CD4-positive, alpha-beta T cell treated with Interferon alpha-2 for 1 hour (primary cell): ENCODE data around the gene SHB.
A peak's percentile ranks its signal among the peaks of the same experiment; 100 is the strongest.

Experiments
- DNase-seq, 2 donors: peaks; one replicate each; pipeline ENCODE4 v3.0.0-alpha.2; 2020 to 2022

The SHB gene

DNA sequence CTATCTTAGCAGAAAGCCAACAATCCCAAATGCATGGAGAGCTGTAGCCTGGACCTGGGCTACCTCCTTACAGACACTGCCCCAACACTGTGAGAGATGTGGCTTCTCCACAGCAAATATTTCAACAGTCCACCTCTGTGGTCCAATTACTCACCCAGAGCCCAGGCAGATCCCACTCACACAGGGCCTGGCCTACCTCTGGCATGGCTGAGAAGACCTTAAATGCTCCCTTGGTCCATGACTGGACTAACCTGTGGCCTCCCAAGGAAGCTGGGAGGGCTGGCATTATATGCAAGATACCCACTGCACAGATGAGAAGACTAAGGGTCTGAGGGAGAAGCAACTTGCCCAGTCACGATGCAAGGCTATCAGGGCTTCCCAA, 142.3 kb downstream of the SHB start:
- DNase-seq: no peak

DNA sequence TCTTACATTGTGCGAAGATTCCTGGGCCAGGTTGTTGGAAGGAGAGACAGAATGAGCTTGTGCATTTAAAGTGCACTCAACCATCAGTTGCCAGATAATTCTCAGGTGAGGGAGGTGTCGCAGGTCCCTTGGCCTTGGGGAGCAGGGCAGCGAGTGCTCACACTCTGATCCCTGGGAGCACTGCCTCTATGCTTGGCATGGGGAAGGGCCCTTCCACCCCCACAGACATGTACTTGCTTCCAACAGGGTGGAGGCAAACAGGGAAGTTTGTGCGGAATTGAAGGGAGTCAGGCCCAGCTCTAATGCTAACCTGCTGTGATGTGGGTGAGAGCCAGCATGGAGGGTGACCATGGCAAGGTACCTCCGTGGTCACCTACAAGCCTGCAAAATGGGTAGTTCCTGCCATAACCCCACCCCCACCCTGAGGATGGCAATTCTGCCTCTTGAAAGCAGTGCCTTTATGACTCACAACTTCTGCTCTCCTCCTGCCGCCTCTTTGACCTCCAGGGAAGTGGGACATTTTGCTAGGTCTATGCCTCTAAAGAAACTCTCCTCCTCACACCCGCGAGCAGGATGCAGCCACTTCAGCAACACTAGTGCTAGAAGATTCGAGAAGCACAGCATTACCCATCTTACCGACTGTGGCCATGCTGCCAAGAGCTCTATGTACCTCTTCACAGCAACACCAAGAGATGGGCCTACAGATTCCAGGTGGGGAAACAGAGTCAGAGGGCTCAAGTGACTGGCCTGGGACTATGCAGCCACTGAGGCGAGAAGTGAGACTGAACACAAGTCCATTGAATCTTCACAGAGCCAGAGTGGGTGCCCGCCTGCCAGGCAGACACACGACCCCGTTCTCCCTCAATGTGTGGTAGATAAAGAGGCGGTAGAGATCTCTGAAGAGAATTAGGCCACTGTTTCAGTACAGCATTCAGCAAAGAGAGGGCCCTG, 143.0 kb downstream of the SHB start:
- DNase-seq: no peak

DNA sequence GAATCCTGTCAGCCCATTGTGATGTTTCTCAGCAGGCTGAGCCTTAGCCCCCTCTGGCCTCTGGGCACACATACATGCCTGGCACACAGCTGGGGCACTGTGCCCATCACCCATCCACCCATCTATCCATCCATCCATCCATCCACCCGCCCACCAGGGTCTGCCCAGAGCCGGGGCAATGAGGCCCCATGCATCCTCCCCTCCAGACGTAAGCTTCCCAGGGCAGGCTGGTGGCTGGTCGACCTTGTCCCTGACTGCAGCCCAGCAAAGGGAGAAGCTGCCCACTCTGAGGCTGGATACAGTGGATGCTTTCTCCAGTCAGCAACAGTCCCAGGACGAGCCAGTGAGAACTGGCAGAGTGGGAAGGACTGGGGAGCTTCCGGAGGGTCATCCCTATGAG, 144.0 kb downstream of the SHB start:
- DNase-seq: no peak

DNA sequence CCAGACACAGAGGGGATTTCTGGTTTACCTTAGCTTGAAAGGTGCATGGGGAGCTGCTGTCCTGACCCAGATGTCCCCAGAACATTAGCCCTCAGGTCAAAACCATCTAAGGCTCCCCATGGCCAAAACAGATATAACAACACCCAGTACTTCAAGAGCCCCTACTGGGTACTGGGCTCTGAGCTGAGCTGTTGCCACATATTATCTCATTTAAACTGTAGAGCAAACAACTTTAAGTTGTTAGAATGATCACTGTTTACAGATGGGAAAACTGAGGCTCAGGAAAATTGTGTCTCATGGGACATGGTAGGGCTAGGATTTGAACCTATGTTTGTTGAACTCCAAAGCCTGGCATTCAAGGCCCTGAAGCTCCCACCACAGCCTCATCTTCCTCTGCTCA, 144.5 kb downstream of the SHB start:
- no peak for DNase-seq

DNA sequence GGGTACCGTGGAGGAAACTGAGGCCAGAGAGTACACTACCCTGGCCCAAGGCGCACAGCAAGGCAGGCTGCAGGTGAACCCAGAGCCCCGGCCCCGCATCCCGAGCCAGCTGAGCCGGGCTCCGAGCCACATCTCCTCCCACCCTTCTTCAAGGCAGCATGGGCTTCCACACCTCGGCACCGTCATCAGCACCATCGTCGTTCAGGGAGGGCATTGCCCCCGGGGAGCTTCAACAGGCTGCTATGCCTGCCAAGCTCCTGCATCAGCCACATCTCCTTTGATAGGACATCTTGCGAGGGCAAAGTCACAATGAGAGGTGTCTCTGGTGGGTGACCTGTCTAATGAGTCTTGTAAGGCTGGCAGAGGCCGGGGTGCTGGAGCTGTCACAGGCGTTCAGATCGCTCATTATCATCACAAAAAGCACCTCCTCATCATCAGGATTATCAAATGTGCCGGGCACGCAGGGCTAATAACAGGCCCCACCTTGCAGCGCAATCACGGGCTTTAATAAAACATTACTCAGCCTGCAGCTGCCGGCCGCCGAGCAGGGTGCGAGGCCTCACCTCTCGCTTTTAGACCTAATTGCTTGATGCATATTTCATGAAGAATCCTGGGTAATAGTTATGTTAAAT, 145.1 kb downstream of the SHB start:
- no peak for DNase-seq

DNA sequence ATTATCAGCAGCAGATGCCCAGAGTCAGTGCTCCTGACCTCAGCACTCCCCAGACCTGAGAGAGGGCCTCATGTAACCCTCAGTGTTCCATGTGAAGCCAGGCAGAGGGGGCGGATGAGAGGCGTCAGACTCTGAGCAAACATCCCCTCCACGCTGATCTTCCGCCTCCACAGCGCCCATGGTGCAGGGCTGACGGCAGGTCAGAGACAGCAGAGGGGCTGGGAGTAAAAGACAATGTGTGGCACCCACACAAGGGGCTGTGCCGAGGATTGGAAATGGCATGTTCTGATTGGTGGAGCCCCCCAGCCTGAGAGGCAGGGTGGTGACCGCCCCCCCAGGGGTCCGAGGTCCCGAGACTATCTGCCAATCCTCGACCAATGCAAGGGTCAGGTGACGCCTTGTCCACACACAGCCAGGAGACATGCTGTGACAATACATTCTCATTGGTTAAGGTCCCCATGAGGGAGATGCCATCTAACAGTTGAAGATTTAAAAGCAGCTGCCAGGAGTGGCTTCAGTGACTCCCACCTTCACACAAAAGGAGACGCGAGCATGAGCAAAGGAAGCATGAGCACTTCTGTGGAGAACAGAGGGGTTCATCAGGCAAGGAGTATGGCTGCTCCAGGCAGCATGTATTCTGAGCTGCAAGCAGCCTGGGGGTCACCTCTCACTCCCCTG, 145.8 kb downstream of the SHB start:
- DNase-seq: no peak

DNA sequence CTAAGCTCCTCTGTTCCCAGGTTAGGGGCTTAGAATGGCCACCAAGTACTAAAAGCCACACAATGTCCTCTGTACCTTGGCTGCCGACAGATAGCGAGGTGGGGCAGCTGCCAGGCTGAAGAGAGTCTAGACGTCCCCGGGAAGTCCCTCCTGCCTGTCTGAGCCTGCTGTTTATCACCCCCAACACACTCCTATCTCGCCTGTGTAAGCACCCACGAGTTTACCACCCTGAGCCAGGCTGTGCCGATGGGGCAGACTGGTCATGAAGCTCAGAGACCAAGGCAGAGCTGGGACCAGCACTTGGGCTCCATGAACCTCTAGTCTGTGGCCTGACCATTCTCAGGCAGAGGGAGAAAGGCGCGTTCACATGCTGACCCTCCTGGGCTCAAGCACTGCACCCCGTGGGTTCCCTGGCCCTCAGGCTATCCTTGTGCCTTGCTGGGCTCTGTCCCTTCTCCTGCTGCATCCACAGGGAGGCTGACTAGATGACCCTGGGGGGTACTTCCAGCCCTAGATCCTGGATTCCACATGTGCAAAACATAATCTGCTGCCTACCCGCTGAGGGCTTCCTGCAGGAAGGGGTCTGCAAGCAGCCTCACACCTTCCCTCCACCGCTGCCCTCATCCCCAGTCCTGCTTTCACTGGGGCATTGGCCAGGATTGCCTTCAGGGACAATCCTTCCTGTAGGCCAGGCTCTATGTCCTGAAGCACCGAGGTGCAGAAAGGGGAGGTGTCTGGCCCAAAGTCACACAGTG, 146.5 kb downstream of the SHB start:
- DNase-seq: no peak

DNA sequence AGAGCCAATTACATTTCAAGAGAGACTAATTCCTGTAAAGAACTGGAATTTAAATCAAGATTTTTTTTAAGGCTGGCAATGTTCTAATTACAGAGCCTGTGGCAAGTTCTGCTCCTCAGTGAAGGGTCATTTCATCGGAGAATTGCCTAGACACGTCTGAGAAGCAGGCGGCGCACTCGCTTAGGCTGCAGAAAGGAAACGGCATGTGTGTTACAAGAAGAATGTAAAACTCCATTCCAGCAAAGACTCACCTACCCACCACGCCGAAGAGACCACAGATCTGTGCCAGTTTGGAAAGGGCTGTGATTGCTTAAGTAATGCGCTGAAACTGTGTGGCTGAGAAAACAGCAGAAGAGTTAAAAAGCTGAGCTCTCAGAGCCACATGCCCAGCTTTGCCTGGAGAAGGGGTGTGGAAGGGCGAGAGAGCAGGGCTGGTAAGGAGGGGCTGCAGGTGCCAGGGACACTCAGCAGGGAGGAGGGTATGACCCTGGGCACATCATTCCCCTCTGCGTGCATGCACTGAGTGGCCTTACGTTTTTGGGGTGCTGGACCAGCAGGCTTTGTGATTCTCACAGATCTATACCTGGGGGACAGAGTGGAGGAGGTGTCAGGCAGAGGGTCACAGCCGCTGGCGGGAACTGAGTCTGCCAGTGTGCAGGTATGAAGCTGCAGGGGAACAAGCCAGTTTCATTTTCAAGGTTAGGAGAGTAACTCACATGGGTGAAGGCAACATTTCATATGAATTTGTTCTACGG, 147.3 kb downstream of the SHB start:
- DNase-seq: no peak

DNA sequence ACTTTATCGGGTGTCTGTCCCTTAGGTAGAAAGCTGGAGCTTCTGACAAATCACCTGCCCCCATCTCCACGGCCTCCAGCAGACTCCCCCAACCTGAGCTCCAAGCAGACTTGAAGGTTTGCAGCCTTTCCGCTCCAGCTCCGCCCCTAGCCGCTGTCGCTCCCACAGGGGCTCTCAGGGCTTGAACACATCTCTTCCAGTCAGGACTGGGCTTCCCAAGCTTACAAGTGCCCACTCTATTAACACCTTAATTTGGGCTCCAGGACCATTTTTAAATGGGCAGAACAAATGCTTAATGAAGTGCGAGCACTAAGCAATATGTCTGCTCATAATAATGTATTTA, 147.9 kb downstream of the SHB start:
- no peak for DNase-seq

DNA sequence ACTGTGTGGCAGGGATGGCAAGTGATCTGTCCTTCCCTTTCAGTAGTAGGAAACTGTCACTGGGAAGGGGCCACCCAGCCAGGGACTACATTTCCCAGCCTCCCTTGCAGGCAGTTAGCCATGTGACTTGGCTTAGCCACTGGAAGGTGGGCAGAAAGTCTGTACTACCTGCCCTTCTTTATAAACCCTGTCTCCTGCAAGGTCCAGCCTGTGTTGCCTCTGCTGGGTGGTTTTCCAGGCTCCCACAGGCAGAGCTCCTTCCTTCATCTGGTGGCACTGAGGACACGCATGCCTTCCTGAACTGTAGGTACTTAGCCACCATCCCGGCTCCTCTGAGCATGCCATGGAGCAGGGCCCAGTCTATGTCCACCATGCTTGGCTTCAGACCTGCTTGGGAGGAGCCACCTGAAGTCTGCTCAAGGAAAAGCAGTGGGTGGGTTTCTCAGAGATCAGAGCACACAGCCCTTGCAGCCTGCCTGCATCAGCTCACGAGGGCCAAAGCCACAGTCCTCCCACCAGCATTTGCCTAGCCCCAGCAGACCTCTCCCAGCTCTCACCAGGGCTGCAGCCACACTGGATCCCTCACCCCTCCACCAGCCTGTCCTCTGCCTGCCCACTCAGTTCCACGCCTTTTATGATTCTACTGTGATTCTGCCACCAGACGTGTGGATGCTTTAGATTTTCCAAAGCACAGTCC, 148.4 kb downstream of the SHB start:
- peak in 1 of 2 donors; percentile 7 for DNase-seq

DNA sequence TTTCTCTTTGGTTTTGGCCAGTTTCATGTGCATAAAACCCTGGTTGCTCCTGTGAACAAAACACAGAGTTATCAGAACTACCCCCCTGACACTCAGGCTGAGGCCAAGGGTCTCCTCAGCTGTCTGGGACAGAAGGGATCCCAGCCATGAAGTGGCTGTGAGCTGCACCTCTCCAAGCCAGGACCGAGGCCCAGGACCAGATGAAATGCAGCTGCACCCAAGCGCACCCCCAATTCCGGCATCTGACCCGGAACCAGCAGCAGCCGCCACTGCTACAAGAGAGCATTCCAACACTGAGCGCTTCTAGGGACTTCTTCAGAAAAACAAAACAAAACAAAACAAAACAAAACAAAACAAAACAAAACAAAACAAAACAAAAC, 149.1 kb downstream of the SHB start:
- DNase-seq: no peak

DNA sequence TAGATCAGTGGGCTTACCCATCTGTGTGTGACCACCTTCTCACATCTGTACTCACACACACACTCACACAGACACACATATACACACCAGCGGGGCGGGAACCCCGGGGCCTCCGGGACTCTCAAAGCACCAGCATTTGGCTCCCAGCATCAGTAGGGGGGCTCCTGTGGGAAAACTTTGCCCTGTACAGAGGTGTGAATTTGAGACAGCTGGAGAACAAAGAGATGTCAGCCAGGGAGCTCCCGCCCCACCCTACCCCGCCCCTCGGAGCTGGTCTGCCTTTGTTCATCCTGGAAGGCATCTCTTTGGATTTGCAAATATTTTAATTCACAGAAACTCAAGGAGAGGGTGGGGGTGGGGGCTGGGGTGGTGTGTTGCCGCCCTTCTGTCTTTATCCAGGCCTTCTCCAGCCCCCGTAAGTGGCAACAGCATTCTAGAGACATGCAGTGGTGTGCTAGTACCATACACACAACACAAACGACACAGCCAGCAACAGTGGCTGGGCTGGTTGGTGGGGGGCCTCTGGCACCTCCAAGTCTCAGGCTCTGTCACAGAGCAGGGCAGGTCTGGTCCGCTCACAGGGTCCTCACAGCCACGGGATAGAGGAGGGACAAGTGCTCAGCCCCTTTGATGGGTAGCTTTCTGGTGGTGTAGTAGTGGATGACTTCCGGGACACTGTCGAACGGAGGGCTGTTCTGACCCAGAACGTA, 149.6 kb downstream of the SHB start:
- no peak for DNase-seq

DNA sequence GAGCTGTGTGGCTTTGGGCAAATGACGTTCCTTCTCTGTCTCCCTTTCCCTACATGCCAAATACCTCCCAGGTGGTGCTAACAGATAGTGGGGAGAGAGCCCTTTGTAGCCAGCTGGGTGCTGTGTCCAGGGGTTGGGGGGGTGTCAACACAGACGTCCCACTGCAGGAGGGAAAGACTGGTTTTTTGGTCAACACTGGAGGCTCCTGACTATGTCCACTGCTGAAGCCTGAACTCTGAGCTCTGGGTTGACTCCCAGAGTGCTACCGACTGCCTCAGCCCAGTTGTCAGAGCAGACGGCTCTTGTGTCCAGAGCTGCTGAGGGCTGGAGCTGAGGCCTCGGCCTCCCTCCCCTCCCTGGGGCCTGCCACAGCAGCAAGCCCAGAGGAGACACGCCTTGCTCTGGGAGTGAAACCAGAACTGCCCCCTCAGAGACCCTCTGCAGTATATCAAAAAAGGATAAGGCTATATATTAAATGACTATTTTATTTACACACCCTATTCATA, 150.3 kb downstream of the SHB start:
- no peak for DNase-seq

DNA sequence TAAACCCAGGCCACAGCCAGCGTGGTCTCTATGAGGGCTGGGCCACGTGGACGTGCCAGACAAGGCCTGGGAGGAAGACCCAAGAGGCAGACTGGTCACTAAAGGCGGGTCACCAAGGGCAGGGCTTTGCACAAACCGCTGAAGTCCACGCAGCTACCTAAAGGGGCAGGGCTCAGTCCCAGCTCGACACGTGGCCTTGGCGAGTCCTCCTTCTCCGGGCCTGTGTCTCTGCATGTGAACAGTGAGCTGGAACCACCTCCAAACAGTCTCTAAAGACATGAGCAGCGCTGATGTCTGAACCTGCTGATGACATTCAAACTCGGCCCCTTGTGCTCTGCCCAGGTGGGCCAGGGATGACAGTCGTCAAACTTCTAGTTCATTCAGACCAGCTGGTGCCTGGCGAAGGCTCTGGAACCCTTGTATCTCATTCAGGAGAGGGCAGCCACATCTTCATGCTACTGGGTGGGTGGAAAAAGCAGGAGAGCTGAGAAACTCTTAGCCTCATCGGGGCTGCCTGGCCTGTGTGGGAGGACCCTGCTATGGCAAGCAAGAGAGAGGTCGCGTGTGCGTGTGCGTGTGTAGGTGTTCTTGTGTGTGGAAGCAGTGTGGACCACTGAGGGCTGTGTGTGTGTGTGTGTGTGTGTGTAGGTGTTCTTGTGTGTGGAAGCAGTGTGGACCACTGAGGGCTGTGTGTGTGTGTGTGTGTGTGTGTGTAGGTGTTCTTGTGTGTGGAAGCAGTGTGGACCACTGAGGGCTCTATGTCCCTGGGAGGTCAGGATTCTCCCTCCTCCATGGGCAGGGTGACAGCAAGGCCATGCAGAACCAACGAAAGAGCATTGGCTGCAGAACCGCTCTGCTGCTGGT, 151.0 kb downstream of the SHB start:
- no peak for DNase-seq

DNA sequence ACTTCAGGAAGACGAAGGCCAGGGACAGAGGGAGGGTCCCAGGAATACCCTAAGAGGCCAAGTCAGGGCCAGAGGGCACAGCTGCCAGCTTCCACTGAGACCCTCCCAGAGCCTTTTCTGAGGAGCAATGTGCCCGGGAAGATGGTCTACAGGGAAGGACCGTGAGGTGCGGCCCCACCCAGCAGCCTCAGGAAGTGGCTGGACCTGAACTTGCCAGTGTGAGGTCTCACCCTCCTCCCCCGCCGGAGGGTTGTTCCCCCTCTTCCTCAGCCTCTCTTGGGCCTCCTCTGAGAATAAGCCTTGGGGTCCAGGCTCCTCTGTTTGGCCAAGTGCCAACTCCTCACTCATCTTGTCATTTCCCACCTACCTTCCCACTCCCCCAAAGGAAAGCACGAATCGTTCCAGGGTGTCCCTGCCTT, 151.7 kb downstream of the SHB start:
- DNase-seq: no peak

DNA sequence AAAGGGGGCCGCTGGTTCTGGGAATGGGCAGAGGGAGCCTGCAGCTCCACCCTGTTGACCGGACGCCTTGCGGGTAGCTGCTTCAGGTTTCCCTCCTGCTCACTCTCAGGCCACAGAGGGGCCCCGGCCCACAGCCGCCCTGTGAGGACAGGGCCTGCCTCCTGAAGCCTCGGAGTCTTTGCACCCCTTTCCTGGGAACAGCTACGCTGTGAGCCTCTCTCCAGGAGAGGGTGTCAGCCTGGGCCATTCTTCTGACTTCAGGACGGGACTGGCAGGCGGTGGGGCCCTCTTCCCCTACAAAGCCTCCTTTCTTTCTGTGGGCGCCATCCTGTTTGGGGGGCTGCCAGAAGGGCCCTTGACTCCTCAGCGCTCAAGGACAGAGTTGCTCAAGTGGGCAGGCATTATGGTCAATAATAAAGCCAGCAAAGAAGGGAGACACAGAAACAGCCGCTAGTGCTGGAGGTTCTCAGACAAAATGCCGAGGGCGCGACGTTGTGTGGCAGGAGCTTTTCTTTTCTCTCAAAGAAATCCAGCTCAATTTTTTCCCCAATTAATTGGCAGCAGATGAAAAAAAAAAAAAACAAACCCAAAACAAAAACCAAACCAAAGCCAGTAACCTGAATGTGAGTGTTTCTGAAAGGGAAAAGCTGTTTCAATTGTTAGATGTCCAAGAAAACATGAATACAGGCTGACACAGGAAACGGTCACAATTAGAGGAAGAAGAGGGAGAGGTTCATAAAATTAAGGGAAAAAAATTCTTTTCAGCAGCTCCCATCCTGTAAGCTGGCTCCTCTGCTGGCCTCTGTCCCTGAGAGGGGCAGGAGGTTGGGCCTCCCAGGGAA, 152.3 kb downstream of the SHB start:
- no peak for DNase-seq

DNA sequence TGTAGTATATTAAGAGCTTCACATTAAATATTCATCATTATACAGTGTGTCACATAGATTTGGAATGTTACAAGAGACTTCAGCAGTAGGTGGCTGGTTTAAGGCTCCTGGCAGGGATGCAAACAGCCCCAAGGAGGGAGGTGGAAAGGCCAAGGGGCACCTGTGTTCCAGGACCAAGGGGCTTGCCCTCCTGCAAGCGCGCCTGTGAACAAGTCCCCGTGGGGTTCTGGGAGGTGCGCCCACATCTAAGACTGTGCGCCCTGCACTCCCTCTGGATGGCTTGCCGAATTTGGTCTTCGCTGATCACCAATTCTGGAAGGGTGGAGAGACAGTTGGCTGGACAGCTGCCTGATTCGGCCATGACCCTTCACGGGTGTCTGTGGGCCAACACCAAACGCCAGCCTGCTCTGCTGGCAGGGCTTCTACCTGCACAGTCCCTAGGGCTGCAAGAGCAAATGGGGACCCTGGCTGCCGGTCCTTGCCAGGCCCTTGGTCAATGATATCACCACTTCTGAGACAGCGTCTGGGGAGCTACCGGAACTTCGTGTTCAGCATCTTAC, 153.0 kb downstream of the SHB start:
- DNase-seq: no peak

DNA sequence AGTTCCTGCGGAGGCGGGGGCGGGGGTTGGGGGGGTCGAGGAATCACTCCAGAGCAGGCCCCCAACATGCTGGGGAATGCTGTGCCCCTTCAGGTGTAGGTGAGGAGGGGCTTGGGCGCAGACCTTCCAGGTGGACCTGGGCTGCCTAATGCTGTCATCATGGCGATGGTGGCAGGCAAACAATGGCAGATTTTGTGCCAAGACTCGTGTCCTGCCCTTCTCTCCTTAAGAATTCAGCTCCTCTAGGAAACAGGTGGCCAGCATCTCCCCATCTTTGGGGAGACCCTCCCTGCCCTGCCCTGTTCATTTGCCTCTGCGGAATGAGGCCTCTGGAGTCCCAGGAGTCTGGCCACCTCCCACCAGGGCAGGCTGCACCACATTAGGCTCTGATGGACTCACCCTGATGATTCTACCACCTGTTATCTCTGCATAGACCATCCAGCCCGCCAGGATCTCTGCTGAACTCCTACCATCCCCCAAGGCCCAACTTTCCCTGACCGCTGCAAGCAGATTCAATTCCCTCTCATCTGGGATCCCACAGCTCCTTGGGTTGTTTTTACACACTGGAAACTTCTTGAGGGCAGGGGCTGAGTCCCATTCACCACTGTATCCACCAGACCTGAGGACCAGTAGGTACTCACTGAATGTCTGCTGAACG, 154.2 kb downstream of the SHB start:
- no peak for DNase-seq
